ENCODE data around the gene CDC42EP4. TPM values are rescaled to one million over a fixed set of nuclear protein-coding genes. Genes with fewer than 3 reads are reported as not detected.

The CDC42EP4 gene
- total RNA-seq, 1 experiment from 2014 or later: 48.4 TPM

DNA sequence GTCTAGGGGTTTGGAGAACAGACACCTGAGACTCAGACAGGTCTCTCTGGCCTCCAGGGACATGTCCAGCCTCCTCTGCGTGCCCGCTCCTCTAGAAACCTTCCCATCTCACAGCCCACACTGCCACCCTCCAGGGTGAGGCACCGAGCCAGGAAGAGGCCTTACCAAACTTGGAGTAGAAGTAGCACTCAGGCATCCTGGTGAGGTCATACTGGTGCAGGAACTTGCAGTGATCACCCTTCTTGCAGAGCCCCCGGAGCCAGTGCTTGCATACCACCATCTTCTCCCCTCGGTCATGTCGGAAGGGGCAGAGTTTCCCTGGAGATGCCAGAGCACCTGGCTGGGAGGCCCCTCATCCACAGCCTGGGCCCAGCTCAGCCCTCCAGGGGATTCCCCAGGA, 54.3 kb downstream of the CDC42EP4 start:
- Histone ChIP-seq H3K9me2 (ENCODE audit: insufficient read depth) (no peaks in the 10 kb centered on the region), H2AFZ (no peak overlapping the region), H3K36me3 (ENCODE audit: low read depth) (no peaks in the 10 kb centered on the region), H3K9me3 (ENCODE audit: insufficient read depth, low read depth) (no peaks in the 10 kb centered on the region), H3K27me3 (ENCODE audit: insufficient read depth, low read depth) (no peaks in the 10 kb centered on the region), H3K4me3 (no peak overlapping the region), H3K79me2 (ENCODE audit: low read depth) (no peaks in the 10 kb centered on the region), H3K4me2 (no peak overlapping the region), H4K20me1 (ENCODE audit: insufficient read depth) (no peaks in the 10 kb centered on the region), H3K27ac (no peak overlapping the region), H3K4me1 (replicated peaks; ENCODE audit: insufficient read depth) (no peaks in the 10 kb centered on the region), H3F3A (ENCODE audit: insufficient read depth, low read depth) (no peaks in the 10 kb centered on the region)
- TF ChIP-seq CTCF (conservative IDR thresholded peaks at IDR 0.05) (no peak), EZH2 (IDR thresholded peaks at IDR 0.05; ENCODE audit: low read depth) (no peak)
- BruUV-seq (replicated peaks): no TSS peak
- POLR2A ChIA-PET (ENCODE audit: unreplicated experiment): no interaction called here
- CTCF ChIA-PET: no interaction called here
- intact Hi-C loops (cut with micrococcal nuclease; ENCODE audit: unreplicated experiment): loop anchor here (5.0 to 10.0 kb wide), 2 partner anchors 35 to 917 kb away; no protein-coding TSS in a partner anchor
- no peak for DNase-seq

DNA sequence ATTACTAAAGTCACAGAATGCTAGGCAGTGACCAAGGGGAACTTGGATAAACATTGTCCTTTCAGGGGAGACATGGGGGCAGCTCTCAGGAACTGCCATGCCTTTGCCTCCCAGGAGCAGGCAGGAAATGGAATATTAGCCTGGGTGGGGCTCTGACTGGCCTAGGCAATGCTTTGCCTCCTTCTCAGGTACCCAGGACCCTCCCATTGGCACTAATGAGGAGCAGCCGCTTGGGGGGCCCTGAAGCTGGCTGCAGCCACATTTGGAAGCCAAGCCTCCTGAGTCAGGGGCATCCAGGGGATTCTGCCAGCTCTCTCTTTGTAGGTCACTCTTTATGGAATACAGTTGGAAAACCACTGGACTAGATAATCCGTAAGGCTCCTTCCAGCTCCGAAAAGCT, 55.6 kb downstream of the CDC42EP4 start:
- H3K36me3 ChIP-seq (ENCODE audit: low read depth): no peaks in the 10 kb centered on the region
- POLR2A ChIA-PET (ENCODE audit: unreplicated experiment): no interaction called here
- no peaks in the 10 kb centered on the region for H3K9me2 ChIP-seq (ENCODE audit: insufficient read depth)
- no peak overlapping the region for H3K4me3 ChIP-seq
- H3K4me2 ChIP-seq: no peak overlapping the region
- no peak overlapping the region for H3K27ac ChIP-seq
- no peak overlapping the region for H2AFZ ChIP-seq
- no peaks in the 10 kb centered on the region for H3F3A ChIP-seq (ENCODE audit: insufficient read depth, low read depth)
- BruUV-seq (replicated peaks): no TSS peak
- intact Hi-C loops (cut with micrococcal nuclease; ENCODE audit: unreplicated experiment): loop anchor here (5.0 to 10.0 kb wide), 2 partner anchors 36 to 919 kb away; no protein-coding TSS in a partner anchor
- DNase-seq: no peak
- H3K27me3 ChIP-seq (ENCODE audit: insufficient read depth, low read depth): no peaks in the 10 kb centered on the region
- H3K79me2 ChIP-seq (ENCODE audit: low read depth): no peaks in the 10 kb centered on the region
- no peaks in the 10 kb centered on the region for H4K20me1 ChIP-seq (ENCODE audit: insufficient read depth)
- CTCF ChIA-PET: interaction anchor here (2.6 kb wide), 1 partner anchor 114 kb away, joined by 15 read pairs; no protein-coding TSS in a partner anchor
- TF ChIP-seq EZH2 (IDR thresholded peaks at IDR 0.05; ENCODE audit: low read depth): no peak
- TF ChIP-seq CTCF (conservative IDR thresholded peaks at IDR 0.05): no peak
- H3K9me3 ChIP-seq (ENCODE audit: insufficient read depth, low read depth): no peaks in the 10 kb centered on the region
- H3K4me1 ChIP-seq (replicated peaks; ENCODE audit: insufficient read depth): no peaks in the 10 kb centered on the region

- Histone ChIP-seq H3K27ac (no peak overlapping the region), H3K9me2 (ENCODE audit: insufficient read depth) (no peaks in the 10 kb centered on the region), H4K20me1 (ENCODE audit: insufficient read depth) (no peaks in the 10 kb centered on the region), H3K79me2 (ENCODE audit: low read depth) (no peaks in the 10 kb centered on the region), H3K36me3 (ENCODE audit: low read depth) (no peaks in the 10 kb centered on the region), H3K9me3 (ENCODE audit: insufficient read depth, low read depth) (no peaks in the 10 kb centered on the region), H2AFZ (no peak overlapping the region), H3F3A (ENCODE audit: insufficient read depth, low read depth) (no peaks in the 10 kb centered on the region), H3K27me3 (ENCODE audit: insufficient read depth, low read depth) (no peaks in the 10 kb centered on the region), H3K4me3 (no peak overlapping the region), H3K4me1 (replicated peaks; ENCODE audit: insufficient read depth) (no peaks in the 10 kb centered on the region), H3K4me2 (no peak overlapping the region)
- intact Hi-C loops (cut with micrococcal nuclease; ENCODE audit: unreplicated experiment): loop anchor here (1.0 to 10.0 kb wide), 5 partner anchors 37 to 919 kb away; no protein-coding TSS in a partner anchor
- DNase-seq: peak; percentile 51 to 63
- ChIA-PET POLR2A (ENCODE audit: unreplicated experiment) (no interaction called here), CTCF (interaction anchor here (0.5 to 2.6 kb wide), 3 partner anchors 28 to 114 kb away, joined by 3 to 15 read pairs (median 4); no protein-coding TSS in a partner anchor)
- TF ChIP-seq CTCF (conservative IDR thresholded peaks at IDR 0.05) (peak; percentile 99), EZH2 (IDR thresholded peaks at IDR 0.05; ENCODE audit: low read depth) (no peak)
- BruUV-seq (replicated peaks): no TSS peak
Observed at GRCh38 chr17:73255671-73256181, 56.1 kb downstream of the CDC42EP4 start.
